NCI-H2029 (cell line): ENCODE measurements around the gene PLB1.

Experiments used
- DNase-seq: peaks from one replicate; lab custom pipeline; 2025; lab: John Stamatoyannopoulos, UW

PLB1 gene

GRCh38 chr2:28628987-28629386, 133.1 kb downstream of the PLB1 start:
- DNase-seq = no peak

- no peak for DNase-seq
These were observed 134.1 kb downstream of the PLB1 start for GRCh38 chr2:28629910-28630309.

- no peak for DNase-seq
These were observed 134.5 kb downstream of the PLB1 start for GRCh38 chr2:28630341-28630740.

DNA sequence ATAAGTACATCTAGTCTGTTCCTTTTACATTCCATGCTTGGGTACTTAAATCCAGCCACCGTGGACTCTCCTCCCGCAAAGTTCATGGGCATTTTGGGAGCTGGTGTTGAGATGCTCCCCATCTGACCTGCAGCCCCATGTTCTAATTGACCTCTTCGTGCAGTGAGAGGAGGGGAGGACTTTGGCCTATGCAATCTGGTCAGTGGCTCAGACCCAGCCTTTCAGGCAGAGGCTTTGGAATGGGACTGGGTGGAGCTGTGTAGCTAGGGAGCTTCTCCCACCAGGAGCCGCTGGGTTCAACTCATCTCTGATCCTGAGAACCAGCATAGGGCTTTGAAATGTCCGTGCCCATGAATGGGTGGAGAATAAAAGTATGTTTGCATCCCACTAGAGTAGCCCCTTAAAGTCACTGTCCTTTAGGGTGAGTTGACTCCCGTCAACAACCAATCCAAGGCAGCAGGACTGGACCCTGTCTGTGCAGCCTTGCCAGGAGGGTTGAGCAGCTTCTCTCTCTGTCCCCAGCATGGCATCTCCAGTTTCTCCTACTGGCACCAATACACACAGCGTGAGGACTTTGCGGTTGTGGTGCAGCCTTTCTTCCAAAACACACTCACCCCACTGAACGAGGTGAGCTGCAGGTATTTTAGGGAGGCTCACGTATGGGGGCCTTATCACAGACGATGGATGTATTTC, 135.8 kb downstream of the PLB1 start:
- DNase-seq = no peak

- DNase-seq = no peak
These were observed 136.9 kb downstream of the PLB1 start for GRCh38 chr2:28632791-28633190.

GRCh38 chr2:28633204-28633603, 137.3 kb downstream of the PLB1 start:
- DNase-seq = no peak

- no peak for DNase-seq
These were observed 137.9 kb downstream of the PLB1 start for GRCh38 chr2:28633746-28634145.

DNA sequence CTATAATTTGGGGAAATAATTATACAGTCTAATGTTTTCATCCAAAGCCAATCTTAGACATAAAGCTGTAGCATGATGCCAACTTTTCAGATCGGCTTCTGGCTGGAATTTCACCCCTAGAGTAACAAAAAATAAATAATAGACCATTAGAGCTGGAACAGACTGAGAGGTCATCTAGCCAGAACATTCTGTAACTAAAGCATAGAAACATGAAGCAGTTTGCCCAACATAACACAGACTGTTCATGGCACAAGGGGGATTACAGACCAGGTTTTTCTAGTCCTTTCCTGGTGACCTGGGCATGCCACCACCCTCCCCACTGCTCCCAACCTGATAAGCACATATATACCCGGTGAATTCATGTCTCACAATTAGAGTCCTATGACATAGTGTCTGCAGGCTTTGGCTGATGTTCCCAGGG, 139.3 kb downstream of the PLB1 start:
- DNase-seq = no peak

DNA sequence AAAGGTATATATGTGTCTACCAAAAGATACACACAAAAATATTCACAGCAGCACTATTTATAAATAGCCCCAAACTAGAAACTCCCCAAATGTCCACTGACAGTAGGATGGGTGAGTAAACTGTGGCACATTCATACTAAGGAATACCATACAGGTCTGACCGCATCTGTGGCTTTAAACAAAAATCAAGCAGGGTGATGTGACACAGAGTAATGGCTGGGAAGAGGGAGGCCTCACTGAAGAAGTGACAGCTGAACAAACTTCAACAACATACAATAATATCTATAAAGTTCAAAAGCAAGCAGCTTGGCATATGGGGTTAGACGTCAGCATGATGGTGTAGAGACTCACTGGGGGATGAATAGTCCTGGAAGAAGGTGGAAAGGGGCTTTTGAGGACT, 140.6 kb downstream of the PLB1 start:
- DNase-seq = no peak

DNA sequence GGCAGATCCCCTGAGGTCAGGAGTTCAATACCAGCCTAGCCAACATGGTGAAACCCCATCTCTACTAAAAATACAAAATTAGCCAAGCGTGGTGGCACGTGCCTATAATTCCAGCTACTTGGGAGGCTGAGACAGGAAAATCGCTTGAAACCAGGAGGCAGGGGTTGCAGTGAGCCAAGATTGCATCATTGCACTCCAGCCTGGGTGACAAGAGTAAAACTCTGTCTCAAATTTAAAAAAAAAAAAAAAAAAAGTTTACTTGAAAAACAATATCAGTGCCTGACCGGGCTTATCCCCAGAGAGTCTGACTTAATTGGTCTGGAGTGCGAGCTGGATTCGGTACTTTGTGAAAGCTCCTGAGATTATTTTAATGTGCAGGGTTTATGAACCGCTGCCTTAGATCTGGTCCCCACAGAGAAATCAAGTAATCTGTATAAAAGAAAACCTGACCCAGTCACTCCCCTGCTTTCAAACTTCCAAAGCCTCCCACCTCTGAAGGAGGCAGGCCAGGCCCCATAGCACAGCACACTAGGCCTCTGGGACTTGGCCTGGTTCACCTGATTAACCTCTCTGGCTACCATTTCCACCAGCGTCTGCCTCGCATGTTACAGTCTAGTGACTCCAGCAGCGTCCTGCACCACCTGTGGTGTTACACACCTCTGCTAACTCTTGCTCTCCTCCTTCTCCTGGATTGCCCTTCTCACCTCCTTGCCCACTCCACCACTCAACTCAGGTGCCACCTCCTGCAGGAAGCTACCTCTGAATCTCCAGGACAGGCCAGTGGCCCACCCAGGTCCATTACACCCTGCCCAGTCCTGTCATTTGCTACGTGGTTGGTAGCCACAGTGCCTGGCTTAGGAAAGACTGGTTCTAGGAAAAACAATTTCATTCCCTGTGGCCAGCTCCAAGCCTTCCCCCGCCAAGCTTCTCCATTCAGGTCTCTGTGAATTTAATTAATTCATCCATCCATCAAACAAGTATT, 141.5 kb downstream of the PLB1 start:
- DNase-seq = no peak

DNA sequence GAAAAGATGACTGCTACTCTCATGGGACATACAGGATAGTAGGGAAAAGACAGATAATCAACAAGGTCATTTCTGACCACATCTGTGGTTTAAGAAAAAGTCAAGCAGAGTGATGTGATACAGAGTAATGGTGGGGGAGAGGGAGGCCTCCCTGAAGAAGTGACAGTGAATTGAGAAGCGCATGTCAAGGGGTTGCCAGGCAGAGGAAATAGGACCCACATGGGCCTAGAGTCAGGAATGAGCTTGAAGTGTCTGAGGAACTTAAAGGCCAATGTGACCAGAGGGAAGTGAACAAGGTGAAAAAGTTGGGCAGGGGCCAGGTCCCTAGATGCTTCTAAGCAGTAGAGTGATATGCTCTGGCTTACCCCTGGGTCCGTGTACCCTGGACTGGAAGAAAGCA, 142.2 kb downstream of the PLB1 start:
- DNase-seq = no peak

DNA sequence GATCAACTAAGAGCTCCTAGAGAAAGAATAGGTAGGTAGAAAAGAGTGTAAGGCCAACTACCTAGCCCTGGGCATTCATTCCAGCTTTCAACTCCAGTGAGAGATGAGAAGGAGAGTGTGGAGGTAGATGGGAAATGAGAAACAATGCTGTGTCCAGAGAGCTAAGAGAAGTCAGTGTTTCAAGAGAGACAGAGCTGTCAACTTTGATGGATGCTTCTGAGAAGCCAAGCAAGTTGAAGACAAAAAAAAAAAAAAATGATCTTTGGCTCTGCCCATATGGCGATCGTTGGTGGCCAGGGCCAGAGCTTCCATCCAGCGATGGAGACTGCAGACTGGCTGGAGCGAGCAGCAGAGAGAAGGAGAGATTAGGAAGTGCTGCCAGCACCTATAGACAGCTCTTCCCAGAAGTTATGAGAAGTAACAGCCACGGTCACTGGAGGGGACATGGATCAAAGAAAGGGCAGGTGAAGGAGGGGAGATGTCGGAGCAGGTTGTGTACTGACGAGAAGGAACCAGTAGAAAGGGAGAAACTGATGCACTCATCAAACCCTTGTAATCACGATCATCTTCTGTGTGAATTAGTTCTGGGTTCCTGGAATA, 143.3 kb downstream of the PLB1 start:
- no peak for DNase-seq

GRCh38 chr2:28639836-28640235, 144.0 kb downstream of the PLB1 start:
- DNase-seq = peak; percentile 19

GRCh38 chr2:28640260-28640907, 144.5 kb downstream of the PLB1 start:
- DNase-seq = no peak

DNA sequence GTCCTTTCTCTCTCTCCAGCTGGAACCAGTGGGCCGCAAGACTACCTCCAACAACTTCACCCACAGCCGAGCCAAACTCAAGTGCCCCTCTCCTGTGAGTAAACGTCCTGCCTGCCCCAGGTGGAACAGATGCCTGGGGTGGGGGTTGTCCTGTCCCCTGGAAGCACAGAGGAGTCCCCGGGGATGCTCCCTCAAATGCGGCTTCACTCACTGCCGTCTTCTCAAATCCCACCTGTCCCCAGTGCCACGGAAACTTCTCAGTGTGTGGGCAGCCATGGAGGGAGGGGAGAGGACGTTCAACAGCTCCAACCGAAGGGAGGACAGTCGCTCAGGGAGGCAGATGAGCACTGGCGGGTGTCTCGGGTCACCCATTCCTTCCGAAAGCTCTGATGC, 145.0 kb downstream of the PLB1 start:
- DNase-seq = no peak

DNA sequence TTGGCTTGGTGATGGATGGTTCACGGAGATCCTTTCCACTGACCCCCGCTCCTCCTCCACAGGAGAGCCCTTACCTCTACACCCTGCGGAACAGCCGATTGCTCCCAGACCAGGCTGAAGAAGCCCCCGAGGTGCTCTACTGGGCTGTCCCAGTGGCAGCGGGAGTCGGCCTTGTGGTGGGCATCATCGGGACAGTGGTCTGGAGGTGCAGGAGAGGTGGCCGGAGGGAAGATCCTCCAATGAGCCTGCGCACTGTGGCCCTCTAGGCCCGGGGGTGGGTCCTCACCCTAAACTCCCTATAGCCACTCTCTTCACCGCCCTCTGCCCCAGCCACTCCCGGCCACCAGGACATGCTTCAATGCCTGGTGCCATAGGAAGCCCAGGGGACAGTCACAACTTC, 146.9 kb downstream of the PLB1 start:
- no peak for DNase-seq

GRCh38 chr2:28643327-28643726, 147.5 kb downstream of the PLB1 start:
- DNase-seq = no peak

DNA sequence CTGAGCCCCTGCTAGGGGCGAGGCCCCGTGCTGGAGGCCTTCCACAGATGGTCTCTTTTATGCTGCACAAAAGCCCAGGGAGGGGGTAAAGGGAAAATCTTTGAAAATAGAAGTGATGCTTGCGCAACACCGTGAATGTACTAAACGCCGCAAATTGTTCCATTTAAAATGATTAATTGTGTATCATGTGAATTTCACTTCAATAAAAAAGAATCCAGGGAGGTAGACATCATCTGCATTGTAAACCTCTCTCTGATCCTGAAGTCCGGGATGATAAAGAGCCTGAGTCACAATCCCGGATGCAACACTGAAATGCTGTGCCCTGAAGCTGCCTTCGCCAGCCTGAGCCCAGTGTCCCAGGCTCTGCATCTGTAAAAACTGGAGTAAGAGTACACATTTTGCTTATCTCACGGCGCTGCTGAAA, 148.1 kb downstream of the PLB1 start:
- DNase-seq = no peak

- DNase-seq = no peak
These were observed 148.9 kb downstream of the PLB1 start for GRCh38 chr2:28644760-28645159.

- DNase-seq = no peak
These were observed 149.7 kb downstream of the PLB1 start for GRCh38 chr2:28645553-28645952.

GRCh38 chr2:28647682-28648081, 151.8 kb downstream of the PLB1 start:
- no peak for DNase-seq

GRCh38 chr2:28648147-28648546, 152.3 kb downstream of the PLB1 start:
- DNase-seq = no peak
